Neural cell (in vitro differentiated cells): ENCODE measurements around the gene MCOLN3. TPM values are rescaled to one million over a fixed set of nuclear protein-coding genes. Genes with fewer than 3 reads are reported as not detected.

Experiments used
- H2AFZ ChIP-seq: fragments of 200-600, 300-800 bp; sonication (generic), shearing (Covaris generic); 2 replicates; pipeline ENCODE4 v1.6.0; 2014; ENCODE audit warnings: low read depth, mild to moderate bottlenecking, antibody characterized with exemption, low read length, moderate library complexity
- H3F3A ChIP-seq: fragments of 200-600 bp; shearing (Covaris generic); 2 replicates; pipeline ENCODE4 v1.6.1; 2016; ENCODE audit warnings: mild to moderate bottlenecking, moderate library complexity, mixed read lengths, antibody characterized with exemption, low read length; ENCODE audit not compliant: insufficient read depth, poor library complexity, severe bottlenecking
- H3K27ac ChIP-seq: fragments of 200-600, 300-800 bp; sonication (generic), shearing (Covaris generic); 2 replicates; pipeline ENCODE4 v1.5.1; 2014; ENCODE audit warnings: mild to moderate bottlenecking, low read length, moderate library complexity
- H3K27me3 ChIP-seq: fragments of 300-800, 200-600 bp; sonication (generic), shearing (Covaris generic); 2 replicates; pipeline ENCODE4 v1.6.0; 2014; ENCODE audit warnings: mild to moderate bottlenecking, low read depth, low read length, moderate library complexity; ENCODE audit not compliant: insufficient read depth
- H3K36me3 ChIP-seq: fragments of 300-800, 200-600 bp; sonication (generic), shearing (Covaris generic); 2 replicates; pipeline ENCODE4 v1.5.1; 2014; ENCODE audit warnings: mild to moderate bottlenecking, antibody characterized with exemption, low read length, moderate library complexity; ENCODE audit not compliant: insufficient read depth
- H3K4me2 ChIP-seq: fragments of 300-800, 200-600 bp; sonication (generic), shearing (Covaris generic); 2 replicates; pipeline ENCODE4 v1.6.0; 2014; ENCODE audit warnings: mild to moderate bottlenecking, low read length
- H3K4me3 ChIP-seq: fragments of 300-800, 200-600 bp; sonication (generic), shearing (Covaris generic); 2 replicates; pipeline ENCODE4 v1.5.1; 2014; ENCODE audit warnings: mild to moderate bottlenecking, low read length, moderate library complexity
- H3K79me2 ChIP-seq: fragments of 200-600 bp; shearing (Covaris generic); replicated peaks from 2 replicates; pipeline ENCODE4 v1.6.0; 2014; ENCODE audit warnings: mild to moderate bottlenecking, low read length, moderate library complexity; ENCODE audit not compliant: insufficient read depth
- H3K9ac ChIP-seq: fragments of 300-800, 200-600 bp; sonication (generic), shearing (Covaris generic); 2 replicates; pipeline ENCODE4 v1.6.1; 2016; ENCODE audit warnings: mild to moderate bottlenecking, low read length, mixed read lengths
- H3K9me2 ChIP-seq: fragments of 200-600 bp; shearing (Covaris generic); 2 replicates; pipeline ENCODE4 v1.6.1; 2016; ENCODE audit warnings: mild to moderate bottlenecking, low read length, mixed read lengths; ENCODE audit not compliant: insufficient read depth
- H3K9me3 ChIP-seq: fragments of 200-600, 300-800 bp; sonication (generic), shearing (Covaris generic); 2 replicates; pipeline ENCODE4 v1.6.1; 2016; ENCODE audit warnings: mild to moderate bottlenecking, mixed run types, low read length, moderate library complexity, mixed read lengths
- H4K20me1 ChIP-seq: fragments of 200-600 bp; shearing (Covaris generic); 2 replicates; pipeline ENCODE4 v1.6.1; 2016; ENCODE audit warnings: mild to moderate bottlenecking, mixed run types; ENCODE audit not compliant: insufficient read depth
- EP300 ChIP-seq: fragments of 450-650 bp; conservative IDR thresholded peaks from 2 replicates; pipeline ENCODE4 v1.6.1; 2014; ENCODE audit warnings: antibody characterized with exemption, mild to moderate bottlenecking, moderate library complexity; ENCODE audit not compliant: poor library complexity, severe bottlenecking
- EZH2 ChIP-seq: fragments of 200-600, 300-800 bp; shearing (Covaris generic), sonication (generic); IDR thresholded peaks from 2 replicates; pipeline ENCODE4 v1.6.1; 2014; ENCODE audit warnings: antibody characterized with exemption, low read length, borderline replicate concordance, mild to moderate bottlenecking; ENCODE audit not compliant: insufficient read depth, poor library complexity, severe bottlenecking
- MXI1 ChIP-seq: fragments of 450-650 bp; conservative IDR thresholded peaks from 2 replicates; pipeline ENCODE4 v1.6.1; 2014; ENCODE audit warnings: antibody characterized with exemption, mild to moderate bottlenecking; ENCODE audit not compliant: poor library complexity, severe bottlenecking
- POLR2AphosphoS5 ChIP-seq: IDR thresholded peaks from 2 replicates; pipeline ENCODE4 v1.6.1; 2012
- RAD21 ChIP-seq: fragments of 450-650 bp; conservative IDR thresholded peaks from 2 replicates; pipeline ENCODE4 v1.6.1; 2014; ENCODE audit warnings: antibody characterized with exemption, mild to moderate bottlenecking, moderate library complexity
- SMC3 ChIP-seq: fragments of 450-650 bp; conservative IDR thresholded peaks from 2 replicates; pipeline ENCODE4 v1.6.1; 2014; ENCODE audit warnings: antibody characterized with exemption, mild to moderate bottlenecking, moderate library complexity; ENCODE audit not compliant: poor library complexity
- TAF1 ChIP-seq: IDR thresholded peaks from 2 replicates; pipeline ENCODE4 v1.6.1; 2012; ENCODE audit warnings: low read depth
- polyA plus RNA-seq: library from polyadenylated mRNA; depleted of rRNA; stranded (reverse); fragments of >200 nt; gene quantifications from 2 replicates; pipeline ENCODE4 v1.2.3, GENCODE V29; 2014
- TF ChIP-seq, protein P1 (sequence below): IDR thresholded peaks from 2 replicates; pipeline ENCODE4 v1.6.1; 2012; ENCODE audit warnings: borderline replicate concordance
- TF ChIP-seq, protein P2 (sequence below): fragments of 450-650 bp; IDR thresholded peaks from 2 replicates; pipeline ENCODE4 v1.5.1; 2014; ENCODE audit warnings: antibody characterized with exemption, mild to moderate bottlenecking, moderate library complexity; ENCODE audit not compliant: poor library complexity, severe bottlenecking

Gene MCOLN3
- polyA plus RNA-seq, 1 donor from 2014 or later: not detected

DNA sequence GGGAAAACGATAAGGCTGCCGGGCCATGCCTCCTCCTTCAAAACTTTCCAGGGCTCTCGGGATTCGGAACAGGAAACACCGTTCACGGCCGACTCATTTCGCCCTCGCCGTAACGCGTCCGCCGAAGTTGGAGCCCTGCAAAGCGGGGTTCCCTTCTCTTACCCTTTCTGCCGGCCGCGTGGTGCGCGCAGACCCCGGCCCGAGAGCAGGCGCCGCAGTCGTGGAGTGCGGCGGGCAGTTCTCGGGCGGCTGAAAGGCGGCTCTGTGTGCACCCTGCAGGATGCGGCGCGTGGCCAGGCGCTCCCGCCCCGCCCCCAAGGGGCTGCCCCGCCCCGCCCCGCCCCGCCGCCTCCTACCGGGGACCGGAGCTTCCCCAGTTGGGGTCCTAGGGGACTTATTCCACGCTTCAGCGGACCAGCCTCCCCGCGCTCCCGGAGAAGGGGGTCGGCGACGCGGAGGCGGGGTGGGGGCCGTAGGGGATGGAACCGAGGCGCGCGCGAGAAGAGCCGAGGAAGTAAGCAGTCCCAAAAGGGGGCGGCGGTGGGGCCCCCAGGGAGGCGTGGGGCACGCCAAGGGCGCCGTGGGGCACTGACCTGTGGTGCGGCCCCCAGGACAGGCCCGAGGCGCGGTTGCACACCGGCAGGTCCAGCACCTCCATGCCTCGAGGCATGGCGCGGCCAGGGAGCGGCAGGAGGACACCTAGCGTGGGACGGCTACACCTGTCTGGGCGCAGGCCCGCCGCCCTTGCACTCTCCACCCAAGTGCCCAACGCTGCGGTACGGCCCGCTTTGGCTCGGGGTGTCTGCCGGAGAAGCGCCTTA is 51.2 kb downstream of the MCOLN3 start, which contains the start of gene MCOLN2:
TSS of gene MCOLN2 (minus strand) at position 268 of the 821 bp plus-strand sequence. CDS start at position 27, 241 bp downstream.
- Histone ChIP-seq H3K9ac (peak within 1 kb of the TSS; percentile 31), H3K4me2 (peak within 1 kb of the TSS; percentile 61), H2AFZ (no peak within 1 kb of the TSS), H3K79me2 (no peaks in the 10 kb centered on the region), H3K36me3 (no peaks in the 10 kb centered on the region), H3K9me3 (no peaks in the 10 kb centered on the region), H3F3A (no peaks in the 10 kb centered on the region), H4K20me1 (no peaks in the 10 kb centered on the region), H3K27ac (no peak within 1 kb of the TSS), H3K27me3 (peaks cover 78% of the 10 kb centered on the region), H3K9me2 (no peaks in the 10 kb centered on the region), H3K4me3 (peak within 1 kb of the TSS; percentile 83)
- TF ChIP-seq EZH2 (peak; percentile 70), POLR2AphosphoS5 (no peak)

DNA sequence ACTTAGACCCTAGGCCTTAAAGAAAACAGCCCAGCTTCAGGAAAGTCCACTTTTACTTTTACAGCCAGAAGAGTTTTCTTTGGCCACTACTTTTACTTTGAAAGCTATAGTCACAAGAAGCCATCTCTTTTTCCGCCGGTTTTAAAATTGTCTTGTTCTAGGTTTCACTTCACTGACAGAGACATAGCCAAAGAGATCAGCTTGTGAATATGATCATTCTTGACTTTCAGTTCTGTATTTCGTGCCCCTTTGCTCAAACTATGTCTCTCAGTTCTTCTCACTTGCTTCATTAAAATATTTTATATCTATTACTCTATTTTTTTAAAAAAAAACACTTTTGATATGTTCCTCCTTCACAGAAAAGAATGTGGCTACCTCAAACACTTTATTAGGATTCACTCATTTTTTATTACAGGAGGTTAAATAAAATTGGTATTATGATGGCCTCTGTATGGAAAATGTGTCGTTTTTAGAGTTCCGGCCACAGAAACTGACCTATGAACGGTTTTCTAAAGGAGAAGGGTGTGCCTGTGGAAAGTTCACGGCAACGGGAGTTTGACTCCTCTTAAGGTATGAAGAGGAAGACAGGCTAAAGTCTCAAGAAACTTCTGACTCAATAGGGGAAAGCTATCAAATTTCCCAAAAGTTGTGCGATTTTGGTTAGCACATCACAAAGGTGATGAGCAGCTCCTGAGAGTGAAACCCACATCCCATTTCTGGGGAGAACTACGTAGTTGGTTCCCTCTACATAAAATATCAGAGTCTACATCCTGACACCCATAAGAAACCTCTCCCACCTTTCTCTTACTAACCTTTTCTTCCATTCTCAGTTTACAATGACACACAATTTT is 52.6 kb downstream of the MCOLN3 start:
- H3F3A ChIP-seq: no peaks in the 10 kb centered on the region
- no peak overlapping the region for H3K9ac ChIP-seq
- peaks cover 64% of the 10 kb centered on the region for H3K27me3 ChIP-seq
- no peaks in the 10 kb centered on the region for H3K9me2 ChIP-seq
- H3K4me3 ChIP-seq: no peak overlapping the region
- no peaks in the 10 kb centered on the region for H3K9me3 ChIP-seq
- H3K79me2 ChIP-seq: no peaks in the 10 kb centered on the region
- no peak overlapping the region for H2AFZ ChIP-seq
- no peak for TF ChIP-seq SMC3
- no peak for TF ChIP-seq EZH2
- TF ChIP-seq, protein P1, sequence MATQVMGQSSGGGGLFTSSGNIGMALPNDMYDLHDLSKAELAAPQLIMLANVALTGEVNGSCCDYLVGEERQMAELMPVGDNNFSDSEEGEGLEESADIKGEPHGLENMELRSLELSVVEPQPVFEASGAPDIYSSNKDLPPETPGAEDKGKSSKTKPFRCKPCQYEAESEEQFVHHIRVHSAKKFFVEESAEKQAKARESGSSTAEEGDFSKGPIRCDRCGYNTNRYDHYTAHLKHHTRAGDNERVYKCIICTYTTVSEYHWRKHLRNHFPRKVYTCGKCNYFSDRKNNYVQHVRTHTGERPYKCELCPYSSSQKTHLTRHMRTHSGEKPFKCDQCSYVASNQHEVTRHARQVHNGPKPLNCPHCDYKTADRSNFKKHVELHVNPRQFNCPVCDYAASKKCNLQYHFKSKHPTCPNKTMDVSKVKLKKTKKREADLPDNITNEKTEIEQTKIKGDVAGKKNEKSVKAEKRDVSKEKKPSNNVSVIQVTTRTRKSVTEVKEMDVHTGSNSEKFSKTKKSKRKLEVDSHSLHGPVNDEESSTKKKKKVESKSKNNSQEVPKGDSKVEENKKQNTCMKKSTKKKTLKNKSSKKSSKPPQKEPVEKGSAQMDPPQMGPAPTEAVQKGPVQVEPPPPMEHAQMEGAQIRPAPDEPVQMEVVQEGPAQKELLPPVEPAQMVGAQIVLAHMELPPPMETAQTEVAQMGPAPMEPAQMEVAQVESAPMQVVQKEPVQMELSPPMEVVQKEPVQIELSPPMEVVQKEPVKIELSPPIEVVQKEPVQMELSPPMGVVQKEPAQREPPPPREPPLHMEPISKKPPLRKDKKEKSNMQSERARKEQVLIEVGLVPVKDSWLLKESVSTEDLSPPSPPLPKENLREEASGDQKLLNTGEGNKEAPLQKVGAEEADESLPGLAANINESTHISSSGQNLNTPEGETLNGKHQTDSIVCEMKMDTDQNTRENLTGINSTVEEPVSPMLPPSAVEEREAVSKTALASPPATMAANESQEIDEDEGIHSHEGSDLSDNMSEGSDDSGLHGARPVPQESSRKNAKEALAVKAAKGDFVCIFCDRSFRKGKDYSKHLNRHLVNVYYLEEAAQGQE: no peak
- H3K27ac ChIP-seq: no peak overlapping the region
- no peaks in the 10 kb centered on the region for H4K20me1 ChIP-seq
- no peak overlapping the region for H3K4me2 ChIP-seq
- no peaks in the 10 kb centered on the region for H3K36me3 ChIP-seq

DNA sequence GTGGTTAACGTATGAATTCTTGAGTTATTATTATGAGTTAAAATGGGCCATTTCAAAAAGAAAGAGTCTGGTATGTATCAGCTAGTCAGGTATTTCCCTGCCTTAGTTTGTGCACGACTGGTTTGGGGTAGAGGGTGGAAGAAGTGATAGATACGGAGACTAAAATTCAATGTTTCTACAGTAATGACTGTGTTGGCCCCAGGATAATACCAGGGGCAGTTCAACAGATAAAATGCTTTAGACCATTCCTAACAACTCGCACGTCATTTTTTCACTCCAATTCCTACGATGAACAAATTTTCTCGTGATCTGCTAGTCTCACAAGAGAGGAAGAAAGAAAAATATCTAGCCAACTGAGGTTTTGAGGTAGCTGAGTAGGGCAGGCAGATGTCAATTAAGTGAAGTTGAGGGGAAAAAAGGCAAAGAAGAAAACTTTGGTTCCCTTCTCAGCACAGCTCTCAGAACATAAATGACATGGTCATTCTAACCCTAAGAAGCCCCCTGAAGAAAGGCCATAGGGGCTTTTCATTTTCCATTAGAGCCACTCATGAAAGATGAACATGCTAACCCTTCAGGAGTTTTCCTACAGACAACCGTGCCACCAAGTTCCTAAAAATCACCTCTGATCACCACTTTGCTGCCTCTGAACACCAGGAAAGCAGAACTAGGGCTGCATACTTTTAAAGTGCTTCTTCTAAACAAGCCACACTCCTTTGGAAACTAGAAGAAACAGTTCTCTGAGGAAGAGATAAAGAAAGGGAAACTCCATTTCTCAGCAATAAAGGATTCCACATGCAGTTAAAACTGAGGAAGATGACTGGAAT is 57.0 kb downstream of the MCOLN3 start:
- no peak overlapping the region for H3K4me2 ChIP-seq
- no peak overlapping the region for H2AFZ ChIP-seq
- no peaks in the 10 kb centered on the region for H3F3A ChIP-seq
- no peaks in the 10 kb centered on the region for H3K79me2 ChIP-seq
- no peaks in the 10 kb centered on the region for H3K9me3 ChIP-seq
- TF ChIP-seq, protein P2, sequence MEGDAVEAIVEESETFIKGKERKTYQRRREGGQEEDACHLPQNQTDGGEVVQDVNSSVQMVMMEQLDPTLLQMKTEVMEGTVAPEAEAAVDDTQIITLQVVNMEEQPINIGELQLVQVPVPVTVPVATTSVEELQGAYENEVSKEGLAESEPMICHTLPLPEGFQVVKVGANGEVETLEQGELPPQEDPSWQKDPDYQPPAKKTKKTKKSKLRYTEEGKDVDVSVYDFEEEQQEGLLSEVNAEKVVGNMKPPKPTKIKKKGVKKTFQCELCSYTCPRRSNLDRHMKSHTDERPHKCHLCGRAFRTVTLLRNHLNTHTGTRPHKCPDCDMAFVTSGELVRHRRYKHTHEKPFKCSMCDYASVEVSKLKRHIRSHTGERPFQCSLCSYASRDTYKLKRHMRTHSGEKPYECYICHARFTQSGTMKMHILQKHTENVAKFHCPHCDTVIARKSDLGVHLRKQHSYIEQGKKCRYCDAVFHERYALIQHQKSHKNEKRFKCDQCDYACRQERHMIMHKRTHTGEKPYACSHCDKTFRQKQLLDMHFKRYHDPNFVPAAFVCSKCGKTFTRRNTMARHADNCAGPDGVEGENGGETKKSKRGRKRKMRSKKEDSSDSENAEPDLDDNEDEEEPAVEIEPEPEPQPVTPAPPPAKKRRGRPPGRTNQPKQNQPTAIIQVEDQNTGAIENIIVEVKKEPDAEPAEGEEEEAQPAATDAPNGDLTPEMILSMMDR: no peak
- TF ChIP-seq MXI1: no peak
- no peak for TF ChIP-seq RAD21
- TF ChIP-seq, protein P1: no peak
- no peak for TF ChIP-seq TAF1
- TF ChIP-seq SMC3: no peak
- TF ChIP-seq EZH2: no peak
- no peak for TF ChIP-seq EP300
- H3K27ac ChIP-seq: no peak overlapping the region
- H3K27me3 ChIP-seq: peaks cover 20% of the 10 kb centered on the region
- no peaks in the 10 kb centered on the region for H3K9me2 ChIP-seq
- no peak overlapping the region for H3K9ac ChIP-seq
- no peaks in the 10 kb centered on the region for H3K36me3 ChIP-seq
- H3K4me3 ChIP-seq: no peak overlapping the region
- H4K20me1 ChIP-seq: no peaks in the 10 kb centered on the region
